Measurements from ENCODE around the gene SSBP3. TPM values are rescaled to one million over a fixed set of nuclear protein-coding genes. Genes with fewer than 3 reads are reported as not detected.
"Not testable (repeated sequence)": the region's sequence is repeated elsewhere in the genome, so short reads cannot be mapped to it uniquely, and the experiment has no call there.

SSBP3 gene
- total RNA-seq, 4 donors from 2014 or later, result 26.4 to 49.5 (median 37.1) TPM

DNA sequence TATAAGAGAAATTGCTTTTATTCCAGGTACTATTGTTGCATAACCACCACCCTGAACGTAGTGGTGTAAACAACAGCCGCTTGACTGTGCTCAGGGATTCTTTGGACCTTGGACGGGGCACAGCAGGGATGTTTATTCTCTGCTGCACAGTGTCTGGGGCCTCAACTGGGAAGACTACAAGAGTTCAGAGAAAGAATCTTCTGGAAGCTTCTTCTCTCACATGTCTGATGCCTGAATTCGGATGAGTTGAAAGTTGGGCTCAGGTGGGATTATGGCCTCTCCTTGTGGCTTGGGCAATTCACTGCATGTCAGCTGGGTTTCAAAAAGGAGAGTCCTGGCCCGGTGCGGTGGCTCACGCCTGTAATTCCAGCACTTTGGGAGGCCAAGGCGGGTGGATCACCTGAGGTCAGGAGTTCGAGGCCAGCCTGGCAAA is 19.0 kb upstream of the SSBP3 start:
- Histone ChIP-seq H3K36me3 (no peaks in the 10 kb centered on the region), H3K9me3 (no peaks in the 10 kb centered on the region), H3K4me1 (peaks cover 3% of the 10 kb centered on the region), H3K27ac (no peak overlapping the region), H3K4me3 (no peak overlapping the region), H3K27me3 (no peaks in the 10 kb centered on the region)
- WGBS, result 94% methylated on average over 9 of the region's 9 CpGs
- no peak for TF ChIP-seq POLR2A (IDR thresholded peaks at IDR 0.05)
- TF ChIP-seq, protein P1, sequence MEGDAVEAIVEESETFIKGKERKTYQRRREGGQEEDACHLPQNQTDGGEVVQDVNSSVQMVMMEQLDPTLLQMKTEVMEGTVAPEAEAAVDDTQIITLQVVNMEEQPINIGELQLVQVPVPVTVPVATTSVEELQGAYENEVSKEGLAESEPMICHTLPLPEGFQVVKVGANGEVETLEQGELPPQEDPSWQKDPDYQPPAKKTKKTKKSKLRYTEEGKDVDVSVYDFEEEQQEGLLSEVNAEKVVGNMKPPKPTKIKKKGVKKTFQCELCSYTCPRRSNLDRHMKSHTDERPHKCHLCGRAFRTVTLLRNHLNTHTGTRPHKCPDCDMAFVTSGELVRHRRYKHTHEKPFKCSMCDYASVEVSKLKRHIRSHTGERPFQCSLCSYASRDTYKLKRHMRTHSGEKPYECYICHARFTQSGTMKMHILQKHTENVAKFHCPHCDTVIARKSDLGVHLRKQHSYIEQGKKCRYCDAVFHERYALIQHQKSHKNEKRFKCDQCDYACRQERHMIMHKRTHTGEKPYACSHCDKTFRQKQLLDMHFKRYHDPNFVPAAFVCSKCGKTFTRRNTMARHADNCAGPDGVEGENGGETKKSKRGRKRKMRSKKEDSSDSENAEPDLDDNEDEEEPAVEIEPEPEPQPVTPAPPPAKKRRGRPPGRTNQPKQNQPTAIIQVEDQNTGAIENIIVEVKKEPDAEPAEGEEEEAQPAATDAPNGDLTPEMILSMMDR (IDR thresholded peaks at IDR 0.05), result no peak
- no peak for TF ChIP-seq EP300 (IDR thresholded peaks at IDR 0.05)
- no peak for TF ChIP-seq POLR2AphosphoS5 (IDR thresholded peaks at IDR 0.05)
- DNase-seq (ENCODE audit: low spot score in 2 of 2), result peak in 1 of 2 donors; percentile 50

DNA sequence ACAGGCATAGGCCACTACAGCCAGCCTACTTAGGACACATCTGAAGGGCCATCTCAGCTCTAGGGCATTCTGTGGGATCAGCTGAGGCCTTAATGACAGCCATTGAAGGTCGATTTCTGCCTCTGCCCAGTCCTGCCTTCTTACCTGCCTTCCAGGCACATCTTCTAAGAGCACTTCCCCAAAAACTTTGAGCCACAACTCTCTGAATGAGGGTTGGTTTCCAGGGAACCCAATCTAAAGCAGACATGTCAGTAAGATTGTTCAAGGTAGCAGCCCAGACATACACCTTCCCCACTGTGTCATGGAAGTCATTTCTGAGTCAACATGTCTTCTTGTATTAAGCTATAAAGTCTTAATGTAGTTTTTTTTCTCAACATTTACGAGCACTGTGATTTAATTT is 18.2 kb upstream of the SSBP3 start:
- no peak for TF ChIP-seq EP300 (IDR thresholded peaks at IDR 0.05)
- TF ChIP-seq, protein P1 (IDR thresholded peaks at IDR 0.05), result no peak
- no peak for TF ChIP-seq POLR2A (IDR thresholded peaks at IDR 0.05)
- TF ChIP-seq POLR2AphosphoS5 (IDR thresholded peaks at IDR 0.05), result no peak
- DNase-seq (ENCODE audit: low spot score in 2 of 2), result peak in 1 of 2 donors; percentile 48
- Histone ChIP-seq H3K27me3 (no peaks in the 10 kb centered on the region), H3K4me3 (no peak overlapping the region), H3K27ac (no peak overlapping the region), H3K36me3 (no peaks in the 10 kb centered on the region), H3K9me3 (no peaks in the 10 kb centered on the region), H3K4me1 (peaks cover 3% of the 10 kb centered on the region)
- WGBS, result 88% methylated on average over 2 of the region's 2 CpGs

DNA sequence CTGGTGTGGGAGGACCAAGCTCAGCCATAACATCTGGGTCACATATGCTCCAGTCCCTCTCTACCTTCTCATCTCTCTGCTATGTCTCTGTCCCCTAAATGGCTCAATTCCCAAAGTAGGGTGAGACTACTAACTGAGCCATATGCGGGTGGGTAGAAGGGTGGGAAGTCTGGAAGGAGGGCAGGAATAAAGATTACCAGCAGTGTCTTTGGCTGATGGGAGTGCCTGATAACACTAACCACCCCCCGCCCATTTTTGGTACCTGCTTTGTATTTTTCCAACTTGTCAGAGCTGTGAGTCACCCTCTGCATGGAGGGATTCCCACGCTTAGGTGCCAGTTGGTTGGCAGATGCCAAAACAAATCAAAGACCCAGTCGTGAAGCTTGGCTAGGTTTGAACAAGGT is 14.9 kb upstream of the SSBP3 start:
- no peaks in the 10 kb centered on the region for H3K36me3 ChIP-seq
- no peak overlapping the region for H3K27ac ChIP-seq
- no peak for DNase-seq (ENCODE audit: low spot score in 2 of 2)
- no peak overlapping the region for H3K4me3 ChIP-seq
- 55% methylated on average over 4 of the region's 4 CpGs for WGBS
- H3K4me1 ChIP-seq, result peaks cover 3% of the 10 kb centered on the region
- no peaks in the 10 kb centered on the region for H3K9me3 ChIP-seq
- TF ChIP-seq POLR2AphosphoS5 (IDR thresholded peaks at IDR 0.05) (no peak), POLR2A (IDR thresholded peaks at IDR 0.05) (no peak), EP300 (IDR thresholded peaks at IDR 0.05) (no peak)
- TF ChIP-seq, protein P1 (IDR thresholded peaks at IDR 0.05), result no peak
- no peaks in the 10 kb centered on the region for H3K27me3 ChIP-seq

DNA sequence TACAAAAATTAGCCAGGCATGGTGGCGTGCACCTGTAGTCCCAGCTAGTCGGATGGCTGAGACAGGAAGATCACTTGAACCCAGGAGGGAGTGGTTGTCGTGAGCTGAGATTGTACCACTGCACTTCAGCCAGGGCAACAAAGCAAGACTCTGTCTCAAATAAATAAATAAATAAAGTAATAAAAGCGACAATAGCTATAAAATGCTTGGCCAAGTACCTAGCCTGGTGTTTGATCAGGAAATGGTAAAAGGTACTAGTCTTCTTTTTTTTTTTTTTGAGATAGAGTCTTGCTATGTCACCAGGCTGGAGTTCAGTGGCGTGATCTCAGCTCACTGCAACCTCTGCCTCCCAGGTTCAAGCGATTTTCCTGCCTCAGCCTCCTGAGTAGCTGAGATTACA is 12.4 kb upstream of the SSBP3 start:
- not testable (repeated sequence) for H3K9me3 ChIP-seq; DNase-seq (ENCODE audit: low spot score in 2 of 2); H3K27me3 ChIP-seq; H3K4me3 ChIP-seq; H3K36me3 ChIP-seq; H3K27ac ChIP-seq; H3K4me1 ChIP-seq
- WGBS, result 84% methylated on average over 6 of the region's 6 CpGs

DNA sequence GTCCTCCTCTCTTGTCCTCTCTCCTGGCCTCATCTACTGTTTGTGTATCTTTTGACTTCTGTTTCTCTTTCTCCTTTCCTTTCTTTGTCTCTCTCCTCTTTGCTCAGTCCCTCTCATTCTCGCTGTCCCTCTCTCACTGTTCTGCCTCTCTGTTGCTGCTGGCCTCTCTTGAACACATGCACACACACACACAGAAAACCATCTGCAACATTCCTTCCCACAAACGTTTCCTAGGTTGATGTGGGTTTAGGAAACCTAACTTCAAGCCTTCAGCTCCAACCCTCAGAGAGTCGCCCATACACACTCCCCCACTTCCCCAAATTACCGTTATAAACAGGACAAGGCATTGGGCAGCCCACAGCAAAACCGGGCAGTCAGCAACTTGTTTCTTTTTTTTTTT is 10.9 kb upstream of the SSBP3 start:
- no peaks in the 10 kb centered on the region for H3K9me3 ChIP-seq
- 27% methylated on average over 5 of the region's 5 CpGs for WGBS
- H3K27ac ChIP-seq, result no peak overlapping the region
- H3K27me3 ChIP-seq, result no peaks in the 10 kb centered on the region
- TF ChIP-seq, protein P1 (IDR thresholded peaks at IDR 0.05), result no peak
- TF ChIP-seq POLR2AphosphoS5 (IDR thresholded peaks at IDR 0.05) (no peak), EP300 (IDR thresholded peaks at IDR 0.05) (no peak), POLR2A (IDR thresholded peaks at IDR 0.05) (no peak)
- DNase-seq (ENCODE audit: low spot score in 2 of 2), result no peak
- no peak overlapping the region for H3K4me3 ChIP-seq
- peaks cover 11% of the 10 kb centered on the region for H3K4me1 ChIP-seq
- no peaks in the 10 kb centered on the region for H3K36me3 ChIP-seq

DNA sequence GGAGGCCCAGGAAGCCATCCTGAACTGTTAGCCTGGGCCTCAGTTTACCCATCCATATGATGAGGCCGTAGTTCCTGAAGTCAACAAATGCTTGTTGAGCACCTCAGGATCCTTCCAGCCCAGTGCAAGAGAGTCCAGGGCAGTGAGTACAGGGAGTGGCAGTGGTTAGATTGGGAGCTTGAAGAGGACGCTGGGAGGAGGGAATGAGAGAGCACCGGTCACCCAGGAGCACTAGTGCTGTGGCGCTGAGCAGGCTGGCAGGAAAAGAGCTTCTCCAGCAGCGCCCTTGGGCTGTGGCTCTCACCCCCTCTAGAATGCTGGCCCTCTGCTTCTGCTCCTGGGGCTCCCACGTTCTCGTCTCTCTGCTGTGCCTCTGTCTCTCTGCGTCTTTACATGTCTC is 10.2 kb upstream of the SSBP3 start:
- H3K4me3 ChIP-seq, result no peak overlapping the region
- TF ChIP-seq POLR2A (IDR thresholded peaks at IDR 0.05) (no peak), EP300 (IDR thresholded peaks at IDR 0.05) (no peak)
- TF ChIP-seq, protein P1 (IDR thresholded peaks at IDR 0.05), result no peak
- no peak for DNase-seq (ENCODE audit: low spot score in 2 of 2)

More for the DNA sequence above, 10.2 kb upstream of the SSBP3 start:
- H3K27me3 ChIP-seq, result no peaks in the 10 kb centered on the region
- no peaks in the 10 kb centered on the region for H3K9me3 ChIP-seq
- WGBS, result 78% methylated on average over 8 of the region's 8 CpGs
- peaks cover 8% of the 10 kb centered on the region for H3K4me1 ChIP-seq
- H3K36me3 ChIP-seq, result no peaks in the 10 kb centered on the region
- H3K27ac ChIP-seq, result no peak overlapping the region

Measured in suprapubic skin (tissue), 4 donors.